ENCODE results near the gene MARCHF4. TPM values are rescaled to one million over a fixed set of nuclear protein-coding genes. Genes with fewer than 3 reads are reported as not detected.

Gene MARCHF4
- total RNA-seq, 1 experiment from 2014 or later: 6.1 TPM

DNA sequence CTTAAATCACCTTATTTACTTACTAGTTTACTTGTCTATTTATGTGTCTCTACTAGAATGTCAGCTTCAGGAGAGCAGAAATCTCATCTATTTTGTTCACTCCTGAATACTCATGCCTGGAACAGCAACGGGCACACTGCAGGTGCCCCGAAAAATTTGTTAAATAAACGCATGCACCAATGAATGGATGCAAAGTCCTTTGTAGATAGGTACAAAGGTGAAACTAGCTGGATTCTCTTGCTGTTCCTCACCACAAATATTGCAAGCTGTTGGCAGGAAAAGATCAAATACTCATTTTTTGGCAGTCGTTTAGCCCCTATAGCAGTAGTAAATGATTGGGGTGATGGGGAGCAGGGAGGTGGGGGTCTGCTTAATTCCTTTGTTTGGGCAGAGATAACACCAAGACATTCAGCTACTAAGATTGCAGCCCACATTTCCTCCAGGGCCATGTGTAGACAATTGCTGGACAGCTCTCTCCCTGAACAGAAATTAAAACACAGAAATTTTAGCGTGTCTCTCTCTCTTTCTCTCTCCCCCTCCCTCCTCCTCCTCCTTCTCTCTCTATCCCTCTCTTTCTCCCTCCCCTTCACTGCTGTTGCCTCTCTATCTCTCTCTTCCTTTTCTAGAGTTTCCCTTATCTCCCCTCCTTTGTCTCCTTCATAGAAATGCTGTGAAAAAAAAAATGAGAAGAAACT lies 5.4 kb downstream of the MARCHF4 start:
- DNase-seq (ENCODE audit: low spot score): no peak

GRCh38 chr2:216365518-216365917 lies 6.8 kb downstream of the MARCHF4 start:
- TF ChIP-seq EZH2 (IDR thresholded peaks at IDR 0.05; ENCODE audit: borderline replicate concordance, low read depth, low read length, poor library complexity, severe bottlenecking) (no peak), CTCF (conservative IDR thresholded peaks at IDR 0.05; ENCODE audit: low read depth, low read length) (no peak)
- no TSS peak for BruUV-seq (replicated peaks)
- intact Hi-C loops (cut with micrococcal nuclease; ENCODE audit: unreplicated experiment): no loop called here
- POLR2A ChIA-PET (ENCODE audit: low non-redundant PET): no interaction called here
- H3K9me3 ChIP-seq (ENCODE audit: low read depth, low read length, poor library complexity, severe bottlenecking): no peaks in the 10 kb centered on the region
- H3K27ac ChIP-seq (ENCODE audit: low read depth, low read length, poor library complexity, severe bottlenecking): no peak overlapping the region
- H3K36me3 ChIP-seq (ENCODE audit: insufficient read depth, low read length, poor library complexity, severe bottlenecking): no peaks in the 10 kb centered on the region
- H3K27me3 ChIP-seq (replicated peaks; ENCODE audit: insufficient read depth, low read depth, low read length, poor library complexity): peaks cover 2% of the 10 kb centered on the region
- no peak for DNase-seq (ENCODE audit: low spot score)
- CTCF ChIA-PET: no interaction called here
- no peak overlapping the region for H3K4me3 ChIP-seq (ENCODE audit: low read depth, low read length, poor library complexity, severe bottlenecking)
- H3K4me1 ChIP-seq (ENCODE audit: insufficient read depth, low read length, poor library complexity, severe bottlenecking): peaks cover 37% of the 10 kb centered on the region

More for the DNA sequence above, 5.4 kb downstream of the MARCHF4 start:
- Histone ChIP-seq H3K9me3 (ENCODE audit: low read depth, low read length, poor library complexity, severe bottlenecking) (no peaks in the 10 kb centered on the region), H3K36me3 (ENCODE audit: insufficient read depth, low read length, poor library complexity, severe bottlenecking) (no peaks in the 10 kb centered on the region), H3K27me3 (replicated peaks; ENCODE audit: insufficient read depth, low read depth, low read length, poor library complexity) (peaks cover 16% of the 10 kb centered on the region), H3K4me1 (ENCODE audit: insufficient read depth, low read length, poor library complexity, severe bottlenecking) (peaks cover 44% of the 10 kb centered on the region), H3K27ac (ENCODE audit: low read depth, low read length, poor library complexity, severe bottlenecking) (no peak overlapping the region), H3K4me3 (ENCODE audit: low read depth, low read length, poor library complexity, severe bottlenecking) (no peak overlapping the region)
- BruUV-seq (replicated peaks): no TSS peak
- CTCF ChIA-PET: no interaction called here
- TF ChIP-seq EZH2 (IDR thresholded peaks at IDR 0.05; ENCODE audit: borderline replicate concordance, low read depth, low read length, poor library complexity, severe bottlenecking) (no peak), CTCF (conservative IDR thresholded peaks at IDR 0.05; ENCODE audit: low read depth, low read length) (no peak)
- POLR2A ChIA-PET (ENCODE audit: low non-redundant PET): no interaction called here
- intact Hi-C loops (cut with micrococcal nuclease; ENCODE audit: unreplicated experiment): no loop called here

- H3K27me3 ChIP-seq (replicated peaks; ENCODE audit: insufficient read depth, low read depth, low read length, poor library complexity): no peaks in the 10 kb centered on the region
- ChIA-PET POLR2A (ENCODE audit: low non-redundant PET) (interaction anchor here (0.9 kb wide), 1 partner anchor 279 kb away, joined by 4 read pairs; no protein-coding TSS in a partner anchor), CTCF (interaction anchor here (0.6 kb wide), 1 partner anchor 168 kb away, joined by 4 read pairs; no protein-coding TSS in a partner anchor)
- H3K4me3 ChIP-seq (ENCODE audit: low read depth, low read length, poor library complexity, severe bottlenecking): no peak overlapping the region
- TF ChIP-seq EZH2 (IDR thresholded peaks at IDR 0.05; ENCODE audit: borderline replicate concordance, low read depth, low read length, poor library complexity, severe bottlenecking) (no peak), CTCF (conservative IDR thresholded peaks at IDR 0.05; ENCODE audit: low read depth, low read length) (no peak)
- no peaks in the 10 kb centered on the region for H3K36me3 ChIP-seq (ENCODE audit: insufficient read depth, low read length, poor library complexity, severe bottlenecking)
- peaks cover 34% of the 10 kb centered on the region for H3K4me1 ChIP-seq (ENCODE audit: insufficient read depth, low read length, poor library complexity, severe bottlenecking)
- DNase-seq (ENCODE audit: low spot score): no peak
- H3K9me3 ChIP-seq (ENCODE audit: low read depth, low read length, poor library complexity, severe bottlenecking): no peaks in the 10 kb centered on the region
- no TSS peak for BruUV-seq (replicated peaks)
- H3K27ac ChIP-seq (ENCODE audit: low read depth, low read length, poor library complexity, severe bottlenecking): no peak overlapping the region
- intact Hi-C loops (cut with micrococcal nuclease; ENCODE audit: unreplicated experiment): no loop called here
Observed at GRCh38 chr2:216363221-216363620, 9.1 kb downstream of the MARCHF4 start.
